NCI-H774 (cell line): ENCODE results near the gene IGF1.

Experiments used
- DNase-seq: peaks from one replicate; lab custom pipeline; 2025; lab: John Stamatoyannopoulos, UW

Gene IGF1

DNA sequence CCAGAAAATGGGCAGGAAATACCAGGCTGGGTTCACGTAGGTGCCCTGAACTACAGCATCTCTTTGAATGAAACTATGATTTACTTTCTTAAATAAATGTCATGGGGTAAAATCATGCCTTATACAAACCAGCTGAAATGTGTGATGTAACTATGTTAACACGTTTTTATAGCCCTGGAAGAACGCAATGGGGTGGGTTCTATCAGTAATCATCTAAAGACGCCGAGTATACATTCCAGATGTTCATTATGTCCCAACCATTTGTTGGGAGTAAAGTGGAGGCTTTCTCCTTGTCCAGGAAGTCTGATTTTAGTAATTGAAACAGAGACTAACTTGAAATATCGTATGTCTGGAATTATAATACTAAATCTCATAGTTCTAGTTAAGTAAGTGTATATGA, 16.2 kb upstream of the IGF1 start:
- no peak for DNase-seq

DNA sequence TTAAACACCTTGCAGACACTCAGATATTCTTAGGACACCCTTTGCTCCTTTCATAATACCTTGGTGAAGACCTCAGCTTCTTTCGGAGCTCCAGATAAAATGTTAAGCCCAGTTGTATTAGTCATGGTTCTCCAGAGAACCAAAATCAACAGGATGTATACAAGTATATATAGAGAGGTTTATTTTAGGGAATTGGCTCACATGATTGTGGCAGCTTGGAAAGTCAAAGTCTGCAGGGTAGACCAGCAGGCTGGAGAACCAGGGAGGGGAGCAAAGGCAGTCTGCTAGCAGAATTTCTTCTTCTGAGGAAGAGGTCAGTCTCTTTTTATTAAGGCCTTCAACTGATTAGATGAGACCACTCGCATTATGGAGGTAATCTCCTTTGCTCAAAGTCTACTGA, 6.9 kb upstream of the IGF1 start:
- DNase-seq = no peak

DNA sequence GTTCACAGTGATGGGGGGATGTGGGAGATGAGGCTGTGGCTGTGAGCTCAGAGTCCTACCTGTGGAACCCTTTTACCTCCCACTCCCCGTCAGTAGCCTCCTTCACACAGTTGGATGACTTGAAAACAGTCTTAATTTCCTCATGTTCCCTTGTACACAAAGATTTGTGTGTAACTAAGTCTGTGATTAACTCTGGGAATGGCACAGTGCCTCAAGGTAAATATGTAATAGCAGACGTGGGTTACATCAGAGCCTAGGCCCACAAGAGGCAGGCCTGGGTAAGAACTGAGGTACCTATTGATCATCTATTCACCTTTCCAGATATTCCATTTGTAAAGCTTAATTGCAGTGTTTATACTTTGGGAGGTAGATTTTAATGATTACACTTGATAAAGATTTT, 5.8 kb upstream of the IGF1 start:
- DNase-seq = no peak

DNA sequence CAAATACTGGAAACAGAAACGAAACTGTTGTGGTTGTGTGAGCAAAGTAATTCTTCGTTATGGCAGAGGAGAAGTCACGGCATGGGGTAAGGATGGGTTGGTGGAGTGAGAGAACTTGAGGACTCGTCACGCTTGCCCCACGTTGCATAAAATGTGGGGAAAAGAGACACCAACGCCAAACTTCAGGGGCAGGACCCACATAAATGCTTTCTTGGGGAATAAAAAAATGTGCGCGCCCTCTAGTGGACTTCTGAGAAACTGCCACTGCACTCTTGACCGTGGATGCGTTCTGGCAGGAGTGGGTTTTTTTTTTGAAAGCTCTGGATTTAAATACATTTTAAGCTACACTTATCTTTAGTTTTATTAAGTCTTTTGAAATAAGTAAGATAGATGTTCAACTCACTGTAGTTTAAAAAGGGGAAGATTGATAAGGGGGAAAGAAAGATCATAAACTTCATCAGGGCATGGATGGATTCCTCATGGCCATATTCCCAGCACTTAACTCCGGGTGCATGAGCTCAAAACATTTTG, 4.1 kb upstream of the IGF1 start:
- no peak for DNase-seq

DNA sequence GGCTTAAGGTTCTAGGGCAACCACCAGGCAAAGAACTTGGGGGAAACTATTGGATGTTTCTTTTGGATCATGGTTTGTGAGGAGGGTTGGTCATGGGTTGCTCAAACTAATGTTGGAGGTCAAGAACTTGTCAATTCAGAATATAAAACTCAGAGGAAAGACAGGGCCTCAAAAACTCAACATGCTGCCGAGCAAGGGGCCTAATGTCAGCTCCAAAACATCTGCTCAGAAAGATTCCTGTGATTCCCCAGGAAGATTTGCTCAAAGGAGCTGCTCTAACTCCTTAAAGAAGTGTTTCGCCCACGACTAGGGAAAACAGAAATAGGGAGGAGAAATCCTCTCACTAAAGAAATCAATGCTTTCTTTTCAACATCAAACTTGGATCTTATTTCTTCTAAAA, 3.7 kb upstream of the IGF1 start:
- no peak for DNase-seq

DNA sequence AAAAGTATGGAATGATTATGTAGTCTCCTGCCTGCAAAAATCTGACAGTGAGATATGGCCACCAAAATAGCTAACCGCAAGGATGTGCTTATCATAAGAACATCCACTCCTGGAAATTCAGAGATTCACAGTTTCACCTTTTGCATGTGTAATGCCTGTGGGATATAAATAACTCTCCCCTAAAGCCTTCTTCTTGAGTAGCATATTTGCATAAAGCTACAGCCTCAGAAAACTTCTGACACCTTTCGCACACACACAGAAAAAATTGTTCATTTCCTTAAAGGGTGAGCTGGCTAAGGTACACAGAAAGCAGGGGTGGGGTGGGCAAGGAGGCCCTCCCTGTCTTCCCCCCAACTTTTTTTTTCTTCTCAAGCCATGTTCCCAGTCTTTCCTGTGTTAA, 3.1 kb upstream of the IGF1 start:
- DNase-seq = no peak

DNA sequence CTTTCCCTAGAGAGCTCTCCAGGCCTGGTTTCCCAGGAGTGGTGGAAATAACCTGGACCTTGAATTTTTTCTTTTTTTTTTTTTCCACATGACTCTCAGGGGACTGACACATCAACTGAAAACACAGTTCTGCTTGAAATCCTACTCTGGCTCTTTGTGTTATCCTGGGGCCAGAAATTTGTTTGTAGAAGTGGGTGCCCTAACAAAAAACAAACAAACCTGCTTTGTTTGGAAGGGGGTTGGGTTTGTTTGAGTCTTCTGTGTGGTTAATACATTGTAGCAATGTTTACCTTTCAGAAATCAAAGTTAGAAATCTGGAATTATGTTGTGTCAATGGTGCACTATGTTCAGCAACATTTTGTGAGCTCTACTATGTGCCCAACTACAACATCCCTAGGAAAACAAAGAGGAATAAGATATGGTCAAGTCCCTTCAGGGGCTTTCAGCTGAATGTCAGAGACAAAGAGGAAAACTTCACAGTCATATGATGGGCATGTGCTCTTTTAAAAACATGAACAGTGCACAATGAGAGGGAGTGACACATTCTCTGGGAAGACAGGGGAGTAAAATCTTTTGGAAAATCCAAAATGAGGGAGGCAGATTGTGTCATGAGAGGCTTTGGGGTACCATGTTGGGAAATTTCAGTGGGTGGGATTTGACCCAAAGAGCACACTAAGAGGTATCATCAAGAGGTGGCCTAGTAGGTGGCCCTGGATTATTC, 1.5 kb upstream of the IGF1 start:
- DNase-seq = no peak

DNA sequence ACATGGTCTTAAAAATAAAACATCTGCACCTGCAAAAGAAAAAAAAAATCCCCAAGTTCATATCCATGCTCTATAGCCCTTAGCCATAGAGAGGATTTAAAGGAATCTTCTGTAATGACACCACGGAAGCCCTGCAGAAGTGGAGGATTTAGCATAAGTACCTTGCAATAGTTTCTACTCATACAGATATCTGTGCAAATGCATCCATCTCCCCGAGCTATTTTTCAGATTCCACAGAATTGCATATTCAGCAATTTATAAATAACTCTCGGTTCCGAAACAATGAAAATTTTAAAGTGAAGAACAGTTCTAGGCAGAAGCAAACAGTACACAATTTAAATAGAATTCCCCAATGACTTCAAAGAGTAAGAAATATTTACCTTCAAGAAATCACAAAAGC, 424 bp downstream of the IGF1 start:
- no peak for DNase-seq

DNA sequence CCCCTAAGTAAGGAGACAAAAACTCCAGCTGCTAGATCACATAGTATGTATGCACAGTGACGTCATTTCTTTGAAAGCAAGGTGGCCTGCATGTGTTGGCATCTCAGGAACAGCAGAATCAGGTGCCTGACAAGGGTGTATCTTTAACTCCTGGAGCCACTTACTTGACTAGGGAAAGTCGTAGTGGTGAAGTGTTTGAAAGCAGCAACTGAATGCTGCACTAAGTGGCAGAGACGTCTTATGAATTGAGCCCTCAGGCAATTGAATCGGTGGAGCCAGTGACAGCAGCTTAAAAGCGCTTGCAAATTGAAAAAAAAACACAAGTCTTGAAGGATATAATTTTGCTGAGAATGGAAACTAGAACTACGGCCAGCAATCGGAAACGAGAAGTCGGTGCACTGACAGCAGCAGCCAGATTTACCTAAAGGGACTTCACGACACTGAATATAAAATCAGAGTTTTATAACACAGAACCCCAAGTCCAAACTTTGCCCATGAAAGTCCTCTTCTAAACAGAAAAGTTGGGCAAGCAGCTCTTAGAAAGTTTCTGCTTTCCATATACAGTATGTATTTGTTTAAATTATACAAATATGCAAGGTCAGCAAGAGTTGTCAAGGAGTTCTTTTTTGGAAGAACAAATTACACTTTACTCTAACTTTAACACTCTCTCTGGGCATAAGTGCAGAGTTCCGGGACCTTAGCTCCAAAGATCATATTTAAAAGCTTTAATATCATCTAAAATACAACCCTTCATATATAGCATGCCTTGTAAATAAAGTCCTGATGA, 1.1 kb downstream of the IGF1 start:
- peak; percentile 21 for DNase-seq

DNA sequence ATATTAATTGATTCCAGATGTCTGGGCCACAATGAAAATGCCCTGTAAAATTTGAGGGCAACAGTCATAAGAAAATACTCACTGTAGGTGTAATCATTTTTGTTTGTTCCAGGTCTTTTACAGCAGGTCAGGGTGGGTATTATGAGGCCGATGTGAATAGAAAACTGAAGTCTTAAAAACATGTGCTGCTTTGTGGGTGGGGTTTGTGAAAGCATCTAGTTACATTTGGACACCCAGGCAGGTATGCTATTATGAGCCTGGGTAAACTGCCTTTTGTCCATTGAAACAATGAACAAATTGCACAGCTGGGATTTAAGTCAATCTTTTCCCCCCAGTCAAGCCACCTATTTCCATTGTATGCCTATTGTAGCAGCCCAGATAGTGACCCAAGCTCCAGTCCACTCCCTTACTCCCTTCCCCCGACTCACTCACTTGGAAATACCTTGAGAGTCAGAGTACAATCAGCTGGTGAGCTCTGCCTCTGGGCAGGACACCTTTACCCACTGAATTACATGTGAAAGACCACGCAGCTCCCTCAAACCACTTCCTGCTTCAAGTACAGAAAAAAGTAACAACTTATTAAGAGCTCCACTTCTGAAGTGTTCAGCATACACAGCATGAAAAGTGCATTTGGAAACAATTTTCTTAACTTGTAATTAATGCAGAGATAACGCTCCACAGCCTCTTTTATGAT, 1.8 kb downstream of the IGF1 start:
- no peak for DNase-seq

DNA sequence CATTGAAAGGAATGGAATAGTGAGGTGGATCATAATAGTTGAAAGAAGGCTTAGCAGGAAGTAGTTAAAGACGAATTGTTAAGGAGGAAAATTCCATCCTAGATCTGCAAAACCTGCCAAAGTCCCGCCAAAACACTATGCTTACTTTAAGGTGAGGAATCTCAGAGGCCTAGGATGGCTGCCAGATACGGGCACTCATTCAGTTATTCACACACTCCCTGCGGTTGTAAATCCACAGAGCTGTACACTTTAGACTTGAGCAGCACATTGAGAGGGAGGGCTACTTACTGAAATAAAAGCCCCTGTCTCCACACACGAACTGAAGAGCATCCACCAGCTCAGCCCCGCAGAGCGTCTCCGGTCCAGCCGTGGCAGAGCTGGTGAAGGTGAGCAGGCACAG, 5.0 kb downstream of the IGF1 start:
- DNase-seq = no peak

DNA sequence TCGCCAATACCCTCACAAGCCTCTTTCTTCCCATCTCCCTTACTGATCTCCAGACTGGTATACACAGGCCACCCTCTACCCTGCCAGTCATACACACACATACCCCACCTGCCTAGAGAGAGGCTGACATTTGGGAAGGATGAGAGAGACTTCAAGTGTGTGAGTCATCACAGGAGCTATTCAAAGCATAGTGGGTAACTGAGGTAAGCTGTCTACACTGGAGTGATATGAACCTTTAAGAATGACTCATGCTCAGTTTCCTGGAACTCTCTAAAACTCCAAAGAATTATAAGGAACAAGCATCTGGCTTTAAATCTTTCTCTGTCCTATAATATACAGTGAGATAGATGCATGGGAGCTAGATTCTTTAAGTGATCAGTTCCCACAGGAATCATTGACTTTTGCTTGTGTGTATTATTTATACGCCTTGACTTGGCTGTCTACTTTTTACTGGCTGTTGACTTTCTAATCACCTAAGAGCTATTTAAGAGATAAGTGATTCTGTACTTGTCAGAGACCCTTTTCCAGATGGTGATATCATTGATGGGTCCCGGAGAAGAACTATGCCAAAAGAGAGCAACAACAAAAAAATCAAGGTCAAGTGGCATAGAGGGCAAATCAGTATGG, 5.8 kb downstream of the IGF1 start:
- DNase-seq = peak; percentile 36

DNA sequence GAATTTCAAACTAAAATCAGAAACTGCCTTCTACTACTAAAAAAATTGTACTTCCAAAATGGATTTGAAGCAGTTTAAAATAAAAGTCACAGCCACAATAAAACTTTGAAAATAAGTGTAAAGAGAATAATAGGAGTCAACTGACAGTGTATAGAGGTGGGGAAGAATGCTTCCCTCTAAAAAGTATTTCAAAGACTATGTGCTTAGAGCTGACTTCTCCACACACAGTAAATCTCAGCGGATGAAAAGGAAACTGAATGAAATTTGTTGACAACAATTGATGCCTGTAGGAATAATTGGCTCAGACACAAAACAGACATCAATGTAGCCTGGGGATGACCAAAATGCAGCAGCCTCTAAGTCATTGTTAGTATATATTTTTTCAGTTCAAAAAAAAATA, 7.9 kb downstream of the IGF1 start:
- DNase-seq = no peak

DNA sequence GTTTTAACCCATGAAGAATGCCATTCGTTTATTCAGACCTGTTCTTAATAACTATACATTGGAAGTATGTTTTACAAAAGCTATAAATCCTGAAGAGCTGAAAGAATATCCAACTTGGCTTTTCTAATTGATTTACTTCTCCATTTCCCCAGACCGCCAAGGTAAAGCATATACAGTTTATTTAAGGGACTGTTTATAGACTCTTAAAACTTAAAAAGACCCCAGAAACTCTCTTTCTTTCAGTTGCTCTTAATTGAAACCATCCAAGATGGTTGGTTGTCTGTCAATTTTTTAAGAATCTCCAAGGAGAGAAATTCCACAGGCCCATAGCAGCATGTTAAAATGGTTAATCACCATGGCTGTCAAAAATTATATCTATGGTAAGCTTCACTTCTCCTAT, 8.8 kb downstream of the IGF1 start:
- DNase-seq = no peak

DNA sequence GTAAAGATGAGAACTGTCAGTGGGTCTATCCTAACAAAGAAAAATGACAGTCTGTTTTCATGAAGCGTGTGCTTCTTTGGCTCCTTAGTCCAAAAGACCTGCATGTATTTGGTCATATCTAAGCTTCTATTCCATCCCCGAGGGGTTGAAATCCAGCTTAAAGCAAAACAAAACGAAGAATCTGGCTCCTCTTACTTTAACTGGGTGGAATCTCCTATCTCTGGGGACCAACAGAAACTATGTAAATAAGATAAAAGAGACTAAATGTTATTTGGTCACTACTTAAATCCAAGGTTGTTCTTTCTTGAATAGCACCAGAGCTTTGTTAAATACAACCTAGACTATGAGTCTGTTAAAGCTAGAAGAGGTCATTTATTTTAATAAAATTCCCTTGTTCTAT, 9.4 kb downstream of the IGF1 start:
- no peak for DNase-seq

DNA sequence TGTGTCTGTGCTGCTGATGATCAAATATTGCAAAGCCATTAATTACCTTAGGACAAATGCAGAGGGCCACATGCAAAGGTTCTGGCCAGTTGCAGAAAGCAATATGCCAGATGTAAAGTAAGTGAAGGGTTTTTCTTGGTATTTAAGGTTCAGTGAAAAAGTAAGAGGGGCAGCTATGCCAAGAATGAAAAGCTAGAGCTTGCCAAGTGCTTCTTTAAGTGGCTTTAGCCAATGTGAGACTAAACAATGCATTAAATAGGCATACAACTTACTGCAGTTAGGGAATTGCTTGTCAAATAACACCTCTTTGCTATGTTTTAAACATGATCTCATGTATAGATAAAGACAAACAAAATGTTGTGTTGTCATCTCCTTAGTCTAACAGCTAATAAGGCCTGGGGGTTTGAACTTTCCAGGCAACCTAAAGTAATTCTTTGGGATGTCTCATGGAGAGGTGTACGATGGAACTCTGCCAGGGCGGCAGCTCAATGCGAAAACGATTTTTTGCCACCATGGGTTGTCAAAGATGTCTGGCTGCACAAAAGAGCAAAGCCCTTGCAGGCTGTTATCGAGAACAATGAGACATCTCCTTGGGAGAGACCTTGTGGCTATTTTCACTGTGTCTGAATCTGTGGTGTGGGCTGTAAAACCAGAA, 12.0 kb downstream of the IGF1 start:
- peak; percentile 32 for DNase-seq

DNA sequence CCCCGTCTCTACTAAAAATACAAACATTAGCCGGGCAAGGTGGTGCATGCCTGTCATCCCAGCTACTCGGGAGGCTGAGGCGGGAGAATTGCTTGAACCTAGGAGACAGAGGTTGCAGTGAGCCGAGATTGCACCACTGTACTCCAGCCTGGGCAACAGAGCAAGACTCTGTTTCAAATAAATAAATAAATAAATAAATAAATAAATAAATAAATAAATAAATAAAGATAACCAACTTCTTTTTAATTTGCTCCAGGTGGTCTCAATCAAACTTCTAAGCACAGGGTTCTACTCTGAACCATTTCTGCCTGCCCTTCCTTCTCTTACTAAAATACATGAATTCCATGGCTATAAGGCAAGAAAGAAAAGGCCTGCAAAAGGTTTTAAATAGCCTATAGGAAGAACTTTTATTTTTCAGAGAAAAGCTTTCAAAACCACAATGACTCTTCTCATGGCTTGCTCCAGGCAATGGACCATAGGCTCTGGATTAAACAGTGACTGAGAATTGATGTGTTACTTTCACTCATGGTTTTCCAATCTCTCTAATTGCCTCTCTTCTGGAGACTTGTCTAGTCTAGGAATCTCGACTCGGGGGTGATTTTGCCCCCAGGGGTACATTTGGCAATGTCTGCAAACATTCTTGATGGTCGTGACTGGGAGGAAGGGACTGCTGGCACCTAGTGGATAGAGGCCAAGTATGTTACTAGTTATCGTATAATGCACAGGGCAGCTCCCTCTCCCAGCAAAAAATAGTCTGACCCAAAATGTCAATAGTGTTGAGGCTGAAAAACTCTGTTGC, 14.4 kb downstream of the IGF1 start:
- no peak for DNase-seq

DNA sequence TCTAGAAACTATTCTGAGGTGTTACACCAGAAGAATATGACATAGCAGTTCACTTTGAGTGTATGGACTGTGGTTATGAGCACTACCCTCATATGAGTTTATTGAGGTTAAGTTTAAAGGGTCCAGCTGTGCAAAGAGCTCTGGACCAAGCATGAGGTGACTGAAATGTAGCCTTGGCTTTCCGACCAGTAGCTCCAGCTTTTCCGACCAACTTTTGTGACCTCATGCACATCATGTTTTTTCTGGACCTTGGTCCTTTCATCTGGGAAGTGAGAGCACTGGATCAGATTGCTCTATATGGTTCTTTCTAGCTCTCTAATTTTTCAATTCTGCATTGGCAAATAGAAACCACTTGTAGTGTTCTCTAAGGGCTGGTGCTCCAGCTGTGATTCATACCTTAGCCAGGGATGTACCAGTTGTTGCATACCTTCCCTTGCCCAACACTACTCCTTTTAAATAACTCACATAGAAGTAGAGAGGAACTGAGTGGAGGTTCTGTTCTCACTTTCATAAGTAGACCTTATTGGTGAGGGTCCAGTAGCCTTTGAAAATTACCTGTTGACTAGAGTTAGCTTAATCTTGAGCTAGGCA, 16.6 kb downstream of the IGF1 start:
- no peak for DNase-seq

DNA sequence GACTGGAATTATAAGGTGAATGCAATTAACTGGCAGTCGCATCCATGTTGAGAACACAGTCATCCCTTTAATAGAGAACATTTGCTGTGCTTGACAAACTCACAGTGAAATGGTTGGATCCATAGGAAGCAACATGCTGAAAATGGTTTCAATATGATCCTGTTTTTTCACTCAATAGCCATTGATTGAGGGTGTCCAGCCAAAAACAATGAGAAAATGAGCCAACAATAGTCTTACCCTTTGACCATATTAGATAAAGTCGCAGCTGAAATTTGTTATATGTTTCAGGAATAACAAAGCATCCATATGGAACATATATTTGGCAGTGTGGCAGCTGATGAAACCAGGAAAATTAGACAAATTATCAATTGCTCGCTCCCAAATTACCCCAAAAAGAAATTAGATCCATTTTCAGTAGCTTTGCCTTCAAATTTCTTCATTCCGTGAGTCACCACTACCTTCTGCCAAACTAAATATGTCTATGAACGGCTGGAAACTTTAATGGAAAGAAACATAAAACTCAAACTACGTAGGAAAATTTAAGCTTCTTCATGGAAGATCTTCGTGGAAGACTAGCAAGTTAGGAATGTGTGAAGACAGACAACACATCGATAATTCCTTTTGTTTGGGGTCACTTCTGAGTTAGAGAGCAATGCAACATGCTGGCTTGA, 17.4 kb downstream of the IGF1 start:
- DNase-seq = no peak

DNA sequence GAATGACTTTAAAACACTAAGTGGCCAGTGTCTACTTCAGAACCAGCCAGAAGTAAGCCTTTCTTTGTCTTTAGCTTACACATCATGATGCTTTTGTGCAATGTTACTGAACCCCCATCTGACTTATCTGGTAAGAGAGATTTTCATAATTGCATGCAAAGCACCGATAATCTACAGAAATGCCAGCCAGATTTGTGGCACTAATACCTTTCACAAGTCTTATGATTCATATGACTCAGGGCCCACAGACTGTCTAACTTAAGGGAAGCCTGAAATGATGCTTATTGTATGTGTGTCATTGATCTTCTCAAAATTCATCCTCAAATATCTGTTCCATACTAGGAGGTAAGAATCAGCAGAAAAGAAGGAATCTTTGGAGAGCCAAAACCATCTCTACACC, 18.0 kb downstream of the IGF1 start:
- DNase-seq = no peak
